GM12878 (cell line): Measurements from ENCODE around the gene PABPN1. TPM values are rescaled to one million over a fixed set of nuclear protein-coding genes. Genes with fewer than 3 reads are reported as not detected.

ENCODE experiments used
- ATAC-seq: fragments of 200-7000 bp; cut with Tn5 transposase; 3 replicates; pipeline ENCODE4 v1.9.1; 2020; ENCODE audit warnings: mild to moderate bottlenecking, moderate library complexity
- BruUV-seq: library from RNA; stranded (reverse); fragments of 400-500 nt; replicated peaks from 2 replicates; lab custom pipeline; 2021; lab: Mats Ljungman, UMichigan
- CTCF ChIA-PET: fragments of 300-600 bp; sonication (Branson Sonifier 250); formaldehyde crosslinking; extraction: SDS; loops from one replicate; lab custom pipeline; 2021; ENCODE audit warnings: inconsistent platforms; lab: Yijun Ruan, JAX
- POLR2A ChIA-PET: fragments of 350-600 bp; formaldehyde crosslinking; extraction: SDS; loops from one replicate; lab custom pipeline; 2021; ENCODE audit warnings: inconsistent platforms; lab: Charles Lee
- RAD21 ChIA-PET: fragments of 300-600 bp; sonication (Branson Sonifier 250); formaldehyde crosslinking; loops from one replicate; lab custom pipeline; 2023; ENCODE audit warnings: antibody characterized with exemption; ENCODE audit not compliant: unreplicated experiment; lab: Charles Lee
- SMC1A ChIA-PET: fragments of 300-600 bp; sonication (Branson Sonifier 250); formaldehyde crosslinking; loops from one replicate; lab custom pipeline; 2023; ENCODE audit not compliant: unreplicated experiment, uncharacterized antibody; lab: Charles Lee
- DNase-seq: peaks from one replicate; pipeline ENCODE4 v3.0.0-alpha.2; 2011; ENCODE audit warnings: low read depth, low spot score
- FAIRE-seq: peaks from 3 replicates; lab custom pipeline; 2011; peaks lifted over from hg19 to GRCh38; lab: Jason Lieb, UNC
- H2AFZ ChIP-seq: 2 replicates; pipeline ENCODE4 v1.6.0; 2011; ENCODE audit warnings: low read depth, low read length, control low read depth; ENCODE audit not compliant: control insufficient read depth
- H3K27ac ChIP-seq: 2 replicates; pipeline ENCODE4 v1.5.1; 2011; ENCODE audit warnings: control low read depth; ENCODE audit not compliant: control insufficient read depth, insufficient read depth
- H3K27me3 ChIP-seq, 2 experiments: replicated peaks in 1 of 2; 2 replicates each; pipeline versions ENCODE4 v1.6.0 to v1.6.1; 2011; ENCODE audit warnings: low read length in 1 of 2; ENCODE audit not compliant: control insufficient read depth in 2 of 2, insufficient read depth in 2 of 2
- H3K36me3 ChIP-seq, 2 experiments: 2 replicates each; pipeline ENCODE4 v1.5.1; 2011; ENCODE audit warnings: low read length in 1 of 2; ENCODE audit not compliant: control insufficient read depth in 2 of 2, insufficient read depth in 2 of 2
- H3K4me1 ChIP-seq: 2 replicates; pipeline ENCODE4 v1.6.1; 2011; ENCODE audit warnings: mild to moderate bottlenecking, low read length, moderate library complexity, mixed read lengths; ENCODE audit not compliant: control insufficient read depth, insufficient read depth
- H3K4me2 ChIP-seq: 2 replicates; pipeline ENCODE4 v1.6.0; 2011; ENCODE audit warnings: control low read depth; ENCODE audit not compliant: control insufficient read depth, insufficient read depth
- H3K4me3 ChIP-seq: fragments of 200-600 bp; sonication (generic); 2 replicates; pipeline ENCODE4 v1.5.1; 2016
- H3K79me2 ChIP-seq: 2 replicates; pipeline ENCODE4 v1.6.0; 2011; ENCODE audit warnings: low read length; ENCODE audit not compliant: control insufficient read depth, insufficient read depth
- H3K9ac ChIP-seq: 2 replicates; pipeline ENCODE4 v1.8.0; 2011; ENCODE audit warnings: low read length, control low read depth, mixed read lengths; ENCODE audit not compliant: control insufficient read depth, insufficient read depth
- H3K9me3 ChIP-seq: replicated peaks from 3 replicates; pipeline ENCODE4 v1.5.1; 2011; ENCODE audit warnings: mild to moderate bottlenecking, low read length; ENCODE audit not compliant: control insufficient read depth, insufficient read depth
- H4K20me1 ChIP-seq: 2 replicates; pipeline ENCODE4 v1.6.0; 2011; ENCODE audit not compliant: control insufficient read depth, insufficient read depth
- MTA3 ChIP-seq: IDR thresholded peaks from 2 replicates; pipeline ENCODE4 v1.6.1; 2012; ENCODE audit warnings: low read length, inconsistent platforms, borderline replicate concordance
- RAD51 ChIP-seq: fragments of 450-650 bp; IDR thresholded peaks from 2 replicates; pipeline ENCODE4 v1.6.1; 2016; ENCODE audit warnings: moderate library complexity, mild to moderate bottlenecking, inconsistent platforms
- WGBS: methylation state at CpG from one replicate; pipeline ENCODE4 v1.1.6; 2016; ENCODE audit warnings: low lambda C conversion rate; ENCODE audit not compliant: insufficient replicate concordance, insufficient coverage; ENCODE audit errors: missing lambda C conversion rate; 5-methylcytosine and 5-hydroxymethylcytosine counted together
- in situ Hi-C: fragments of 300-500 bp; cut with MboI; formaldehyde crosslinking; loops from 9 replicates; pipeline ENCODE4 v1.14.3; 2018; ENCODE audit warnings: mixed read lengths
- intact Hi-C: fragments of 100-400 bp; cut with micrococcal nuclease; formaldehyde crosslinking; loops from one replicate; pipeline ENCODE4 v1.14.2; 2022; ENCODE audit not compliant: unreplicated experiment
- polyA plus RNA-seq, 11 experiments: library from polyadenylated mRNA; depleted of rRNA in 4 of 11; unstranded in 6 of 11; stranded (reverse) in 5 of 11; fragments of >200 nt; fragmentation: Nextera tagmentation in 4 of 11; fragmentation: Illumina TruSeq in 1 of 11; extraction: Ambion mirVana in 4 of 11; extraction: Trizol in 1 of 11; gene quantifications; 1 replicate in 1 of 11; 2 replicates in 10 of 11; pipeline versions ENCODE4 v1.2.1 to v1.2.3, GENCODE V29; 2011 to 2016; ENCODE audit warnings: inconsistent platforms in 2 of 11, missing spikeins in 2 of 11, low read depth in 1 of 11
- total RNA-seq, 4 experiments: library from RNA; depleted of rRNA in 3 of 4; stranded (reverse); fragments of >200 nt in 3 of 4; fragmentation: Illumina TruSeq in 1 of 4; extraction: Trizol in 1 of 4; gene quantifications; 2 replicates each; pipeline versions ENCODE4 v1.2.1 to v1.2.3, GENCODE V29; 2013 to 2021
- TF ChIP-seq, protein P1 (sequence below): IDR thresholded peaks from 2 replicates; pipeline ENCODE4 v1.6.1; 2012; ENCODE audit warnings: improper control_type of control experiment, low read depth, low read length; ENCODE audit not compliant: insufficient replicate concordance
- TF ChIP-seq, protein P2 (sequence below): fragments of 450-650 bp; IDR thresholded peaks from 2 replicates; pipeline ENCODE4 v1.6.1; 2017; ENCODE audit warnings: mild to moderate bottlenecking, moderate library complexity

Gene PABPN1
- total and polyA plus RNA-seq, 10 of the 15 experiments (the other 5 are each of a cell fraction or from before 2014, with no cell fraction given), result 31.3 to 248 (median 103) TPM

DNA sequence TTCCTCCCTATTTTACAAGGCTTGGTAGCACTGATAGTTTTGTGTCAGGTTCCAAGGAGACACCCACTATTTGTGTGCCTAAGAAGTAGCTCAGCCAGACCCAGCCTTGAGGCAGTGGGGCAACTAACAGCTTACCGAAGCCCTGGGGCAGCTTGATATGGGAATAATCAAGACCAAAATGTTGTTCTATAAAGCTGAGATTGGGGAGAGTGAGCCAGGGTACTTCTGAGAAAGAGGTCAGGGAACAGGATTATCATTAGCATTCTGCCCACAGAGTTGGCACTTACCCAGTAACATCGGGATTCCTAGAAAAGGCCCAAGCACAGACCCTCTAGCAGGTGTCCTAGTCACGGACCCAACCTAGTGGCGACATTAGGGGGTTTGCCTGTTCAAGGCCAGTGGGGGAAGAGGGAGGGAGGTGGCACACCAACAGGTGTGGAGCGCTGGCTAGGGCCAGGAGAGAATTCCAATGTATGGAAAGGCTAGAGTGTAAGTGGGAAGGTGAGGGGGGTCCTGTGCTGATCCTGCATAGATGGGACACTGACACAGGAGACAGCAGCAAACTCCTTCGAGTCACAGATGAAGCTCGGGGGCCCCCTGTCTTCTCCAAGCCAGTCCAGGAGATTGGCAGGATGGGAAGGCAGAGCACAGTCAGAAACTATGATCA lies 23.5 kb upstream of the PABPN1 start:
- no peak for TF ChIP-seq MTA3
- TF ChIP-seq, protein P1, sequence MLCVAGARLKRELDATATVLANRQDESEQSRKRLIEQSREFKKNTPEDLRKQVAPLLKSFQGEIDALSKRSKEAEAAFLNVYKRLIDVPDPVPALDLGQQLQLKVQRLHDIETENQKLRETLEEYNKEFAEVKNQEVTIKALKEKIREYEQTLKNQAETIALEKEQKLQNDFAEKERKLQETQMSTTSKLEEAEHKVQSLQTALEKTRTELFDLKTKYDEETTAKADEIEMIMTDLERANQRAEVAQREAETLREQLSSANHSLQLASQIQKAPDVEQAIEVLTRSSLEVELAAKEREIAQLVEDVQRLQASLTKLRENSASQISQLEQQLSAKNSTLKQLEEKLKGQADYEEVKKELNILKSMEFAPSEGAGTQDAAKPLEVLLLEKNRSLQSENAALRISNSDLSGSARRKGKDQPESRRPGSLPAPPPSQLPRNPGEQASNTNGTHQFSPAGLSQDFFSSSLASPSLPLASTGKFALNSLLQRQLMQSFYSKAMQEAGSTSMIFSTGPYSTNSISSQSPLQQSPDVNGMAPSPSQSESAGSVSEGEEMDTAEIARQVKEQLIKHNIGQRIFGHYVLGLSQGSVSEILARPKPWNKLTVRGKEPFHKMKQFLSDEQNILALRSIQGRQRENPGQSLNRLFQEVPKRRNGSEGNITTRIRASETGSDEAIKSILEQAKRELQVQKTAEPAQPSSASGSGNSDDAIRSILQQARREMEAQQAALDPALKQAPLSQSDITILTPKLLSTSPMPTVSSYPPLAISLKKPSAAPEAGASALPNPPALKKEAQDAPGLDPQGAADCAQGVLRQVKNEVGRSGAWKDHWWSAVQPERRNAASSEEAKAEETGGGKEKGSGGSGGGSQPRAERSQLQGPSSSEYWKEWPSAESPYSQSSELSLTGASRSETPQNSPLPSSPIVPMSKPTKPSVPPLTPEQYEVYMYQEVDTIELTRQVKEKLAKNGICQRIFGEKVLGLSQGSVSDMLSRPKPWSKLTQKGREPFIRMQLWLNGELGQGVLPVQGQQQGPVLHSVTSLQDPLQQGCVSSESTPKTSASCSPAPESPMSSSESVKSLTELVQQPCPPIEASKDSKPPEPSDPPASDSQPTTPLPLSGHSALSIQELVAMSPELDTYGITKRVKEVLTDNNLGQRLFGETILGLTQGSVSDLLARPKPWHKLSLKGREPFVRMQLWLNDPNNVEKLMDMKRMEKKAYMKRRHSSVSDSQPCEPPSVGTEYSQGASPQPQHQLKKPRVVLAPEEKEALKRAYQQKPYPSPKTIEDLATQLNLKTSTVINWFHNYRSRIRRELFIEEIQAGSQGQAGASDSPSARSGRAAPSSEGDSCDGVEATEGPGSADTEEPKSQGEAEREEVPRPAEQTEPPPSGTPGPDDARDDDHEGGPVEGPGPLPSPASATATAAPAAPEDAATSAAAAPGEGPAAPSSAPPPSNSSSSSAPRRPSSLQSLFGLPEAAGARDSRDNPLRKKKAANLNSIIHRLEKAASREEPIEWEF, result no peak
- TF ChIP-seq RAD51, result no peak
- TF ChIP-seq, protein P2, sequence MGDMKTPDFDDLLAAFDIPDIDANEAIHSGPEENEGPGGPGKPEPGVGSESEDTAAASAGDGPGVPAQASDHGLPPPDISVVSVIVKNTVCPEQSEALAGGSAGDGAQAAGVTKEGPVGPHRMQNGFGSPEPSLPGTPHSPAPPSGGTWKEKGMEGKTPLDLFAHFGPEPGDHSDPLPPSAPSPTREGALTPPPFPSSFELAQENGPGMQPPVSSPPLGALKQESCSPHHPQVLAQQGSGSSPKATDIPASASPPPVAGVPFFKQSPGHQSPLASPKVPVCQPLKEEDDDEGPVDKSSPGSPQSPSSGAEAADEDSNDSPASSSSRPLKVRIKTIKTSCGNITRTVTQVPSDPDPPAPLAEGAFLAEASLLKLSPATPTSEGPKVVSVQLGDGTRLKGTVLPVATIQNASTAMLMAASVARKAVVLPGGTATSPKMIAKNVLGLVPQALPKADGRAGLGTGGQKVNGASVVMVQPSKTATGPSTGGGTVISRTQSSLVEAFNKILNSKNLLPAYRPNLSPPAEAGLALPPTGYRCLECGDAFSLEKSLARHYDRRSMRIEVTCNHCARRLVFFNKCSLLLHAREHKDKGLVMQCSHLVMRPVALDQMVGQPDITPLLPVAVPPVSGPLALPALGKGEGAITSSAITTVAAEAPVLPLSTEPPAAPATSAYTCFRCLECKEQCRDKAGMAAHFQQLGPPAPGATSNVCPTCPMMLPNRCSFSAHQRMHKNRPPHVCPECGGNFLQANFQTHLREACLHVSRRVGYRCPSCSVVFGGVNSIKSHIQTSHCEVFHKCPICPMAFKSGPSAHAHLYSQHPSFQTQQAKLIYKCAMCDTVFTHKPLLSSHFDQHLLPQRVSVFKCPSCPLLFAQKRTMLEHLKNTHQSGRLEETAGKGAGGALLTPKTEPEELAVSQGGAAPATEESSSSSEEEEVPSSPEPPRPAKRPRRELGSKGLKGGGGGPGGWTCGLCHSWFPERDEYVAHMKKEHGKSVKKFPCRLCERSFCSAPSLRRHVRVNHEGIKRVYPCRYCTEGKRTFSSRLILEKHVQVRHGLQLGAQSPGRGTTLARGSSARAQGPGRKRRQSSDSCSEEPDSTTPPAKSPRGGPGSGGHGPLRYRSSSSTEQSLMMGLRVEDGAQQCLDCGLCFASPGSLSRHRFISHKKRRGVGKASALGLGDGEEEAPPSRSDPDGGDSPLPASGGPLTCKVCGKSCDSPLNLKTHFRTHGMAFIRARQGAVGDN, result no peak
- FAIRE-seq (no peak), DNase-seq (no peak), ATAC-seq (no peak)
- Histone ChIP-seq H3K9ac (no peak overlapping the region), H3K4me3 (no peak overlapping the region), H3K36me3 (no peaks in the 10 kb centered on the region), H3K79me2 (peaks cover 7% of the 10 kb centered on the region), H4K20me1 (no peaks in the 10 kb centered on the region), H3K4me2 (no peak overlapping the region), H3K4me1 (0 out of 2 replicates have a peak, but pooled peaks cover 4% of the 10 kb centered on the region), H3K27ac (no peak overlapping the region), H2AFZ (no peak overlapping the region), H3K27me3 (no peaks in the 10 kb centered on the region), H3K9me3 (no peaks in the 10 kb centered on the region)
- in situ Hi-C loops, result no loop called here
- POLR2A ChIA-PET, result interaction anchor here (1.1 kb wide), 1 partner anchor 10 kb away, joined by 3 read pairs; no protein-coding TSS in a partner anchor
- BruUV-seq, result no TSS peak
- CTCF ChIA-PET, result interaction anchor here (0.7 to 6.1 kb wide), 6 partner anchors 8 to 177 kb away, joined by 3 to 40 read pairs (median 20); partner anchors contain the start of genes HOMEZ and PABPN1
- RAD21 ChIA-PET, result interaction anchor here (0.9 to 1.6 kb wide), 2 partner anchors 177 to 178 kb away, joined by 3 read pairs; no protein-coding TSS in a partner anchor
- SMC1A ChIA-PET, result interaction anchor here (1.3 to 7.1 kb wide), 2 partner anchors 11 to 34 kb away, joined by 3 to 34 read pairs; partner anchors contain the start of gene HOMEZ
- WGBS, result 95% methylated on average over 7 of the region's 7 CpGs
- intact Hi-C loops, result no loop called here
